Thoracic aorta (tissue), 2 donors: ENCODE results near the gene INSR. TPM values are rescaled to one million over a fixed set of nuclear protein-coding genes. Genes with fewer than 3 reads are reported as not detected.

Experiments
- ATAC-seq: fragments of 150-250 bp; one replicate; pipeline ENCODE4 v1.8.0; 2017; ENCODE audit warnings: low read depth; ENCODE audit not compliant: insufficient number of reproducible peaks, low FRiP score
- DNase-seq: peaks from one replicate; pipeline ENCODE4 v3.0.0-alpha.2; 2020; ENCODE audit warnings: low spot score
- H3K27ac ChIP-seq, 2 donors: fragments of 200-600 bp; sonication (generic); 1 replicate in 1 of 2; 2 replicates in 1 of 2; pipeline ENCODE4 v1.5.1; 2016; ENCODE audit warnings: mild to moderate bottlenecking in 2 of 2, moderate library complexity in 2 of 2
- H3K27me3 ChIP-seq: fragments of 200-600 bp; sonication (generic); replicated peaks from 2 replicates; pipeline ENCODE4 v1.6.0; 2016; ENCODE audit warnings: mild to moderate bottlenecking; ENCODE audit not compliant: insufficient read depth
- H3K36me3 ChIP-seq: fragments of 200-600 bp; sonication (generic); one replicate; pipeline ENCODE4 v1.5.1; 2016
- H3K4me1 ChIP-seq, 2 donors: fragments of 200-600 bp; sonication (generic); 1 replicate in 1 of 2; 2 replicates in 1 of 2; pipeline versions ENCODE4 v1.5.1 to v1.6.0; 2016; ENCODE audit warnings: low read depth in 2 of 2, mild to moderate bottlenecking in 1 of 2; ENCODE audit not compliant: control insufficient read depth in 1 of 2
- H3K4me3 ChIP-seq: fragments of 200-600 bp; sonication (generic); 2 replicates; pipeline ENCODE4 v1.5.1; 2016; ENCODE audit warnings: mild to moderate bottlenecking
- H3K9me3 ChIP-seq: fragments of 200-600 bp; sonication (generic); 2 replicates; pipeline ENCODE4 v1.5.1; 2016
- CTCF ChIP-seq: fragments of 200-600 bp; sonication (generic); IDR thresholded peaks from one replicate; pipeline ENCODE4 v1.5.1; 2019; ENCODE audit warnings: antibody characterized with exemption
- total RNA-seq, 2 donors: library from RNA; depleted of rRNA; stranded (reverse); fragments of >200 nt; gene quantifications; one replicate each; pipeline versions ENCODE4 v1.1.0 to v1.2.3, GENCODE V29; 2016

The INSR gene
- total RNA-seq, 2 donors from 2014 or later = 102 to 116 TPM

DNA sequence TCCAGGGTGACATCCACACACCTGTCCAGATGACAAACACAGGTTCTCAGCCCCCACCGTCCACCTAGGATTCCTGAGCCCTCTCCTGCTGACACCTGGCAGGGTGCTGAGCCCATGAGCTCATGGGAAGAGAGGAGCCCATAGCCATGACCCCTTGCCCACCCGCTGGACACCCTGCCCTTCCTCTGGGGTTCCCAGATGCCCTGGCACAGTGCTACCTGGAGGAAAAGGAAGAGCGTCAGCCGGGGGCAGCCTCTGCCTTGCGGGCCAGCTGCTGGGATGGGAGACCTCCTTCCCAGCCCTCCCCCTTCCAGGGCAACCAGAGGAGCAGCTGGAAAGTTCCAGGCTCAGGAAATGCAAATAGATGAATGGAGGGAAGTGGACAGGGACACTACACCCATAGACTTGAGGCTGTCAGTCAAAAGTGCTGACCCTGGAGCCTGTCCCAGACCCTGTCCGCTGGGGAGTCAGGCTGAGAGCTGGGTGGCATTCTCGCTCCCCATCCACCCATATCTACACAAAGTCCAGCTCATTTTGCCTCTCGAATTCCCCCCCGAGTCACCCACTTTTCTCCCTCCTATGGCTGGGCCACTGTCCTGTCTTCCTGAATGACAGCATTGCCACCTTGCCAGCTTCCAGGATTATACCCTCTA is 42.2 kb upstream of the INSR start:
- H3K4me3 ChIP-seq = no peak overlapping the region
- H3K27ac ChIP-seq = no peak overlapping the region
- no peaks in the 10 kb centered on the region for H3K27me3 ChIP-seq
- H3K9me3 ChIP-seq = no peaks in the 10 kb centered on the region
- ATAC-seq (no peak), DNase-seq (no peak)
- H3K4me1 ChIP-seq = peaks cover 0 to 5% of the 10 kb centered on the region in 2 donors
- no peak for TF ChIP-seq CTCF
- no peaks in the 10 kb centered on the region for H3K36me3 ChIP-seq

- ATAC-seq (no peak), DNase-seq (no peak)
- Histone ChIP-seq H3K27me3 (no peaks in the 10 kb centered on the region), H3K9me3 (no peaks in the 10 kb centered on the region), H3K36me3 (no peaks in the 10 kb centered on the region), H3K27ac (no peak overlapping the region), H3K4me1 (peaks cover 0 to 5% of the 10 kb centered on the region in 2 donors), H3K4me3 (no peak overlapping the region)
- TF ChIP-seq CTCF = no peak
Observed at GRCh38 chr19:7333198-7334118, 39.2 kb upstream of the INSR start.

GRCh38 chr19:7331446-7331845 is 37.2 kb upstream of the INSR start:
- Histone ChIP-seq H3K27me3 (no peaks in the 10 kb centered on the region), H3K9me3 (no peaks in the 10 kb centered on the region), H3K27ac (no peak overlapping the region), H3K4me1 (no peaks in the 10 kb centered on the region), H3K36me3 (no peaks in the 10 kb centered on the region), H3K4me3 (no peak overlapping the region)
- TF ChIP-seq CTCF = no peak
- no peak for DNase-seq
- ATAC-seq = no peak

DNA sequence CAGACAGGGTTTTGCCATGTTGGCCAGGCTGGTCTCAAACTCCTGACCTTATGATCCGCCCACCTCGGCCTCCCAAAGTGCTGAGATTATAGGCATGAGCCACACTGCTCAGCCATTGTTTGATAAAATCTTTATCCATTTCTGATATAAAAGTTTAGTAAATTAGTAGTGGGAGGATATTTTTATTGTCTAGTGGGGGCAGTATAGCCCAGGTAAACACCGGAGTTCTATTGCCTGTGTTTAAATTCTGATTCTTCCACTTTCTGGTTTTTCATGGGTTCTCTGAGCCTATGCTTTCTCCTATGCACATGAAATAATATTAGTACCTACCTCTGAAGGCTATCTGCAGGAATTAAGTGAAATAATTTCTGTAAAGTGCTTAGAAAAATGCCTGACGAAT is 34.4 kb upstream of the INSR start:
- no peak overlapping the region for H3K4me3 ChIP-seq
- no peaks in the 10 kb centered on the region for H3K27me3 ChIP-seq
- TF ChIP-seq CTCF = no peak
- H3K36me3 ChIP-seq = no peaks in the 10 kb centered on the region
- H3K9me3 ChIP-seq = no peaks in the 10 kb centered on the region
- H3K27ac ChIP-seq = no peak overlapping the region
- DNase-seq (no peak), ATAC-seq (no peak)
- H3K4me1 ChIP-seq = no peaks in the 10 kb centered on the region

DNA sequence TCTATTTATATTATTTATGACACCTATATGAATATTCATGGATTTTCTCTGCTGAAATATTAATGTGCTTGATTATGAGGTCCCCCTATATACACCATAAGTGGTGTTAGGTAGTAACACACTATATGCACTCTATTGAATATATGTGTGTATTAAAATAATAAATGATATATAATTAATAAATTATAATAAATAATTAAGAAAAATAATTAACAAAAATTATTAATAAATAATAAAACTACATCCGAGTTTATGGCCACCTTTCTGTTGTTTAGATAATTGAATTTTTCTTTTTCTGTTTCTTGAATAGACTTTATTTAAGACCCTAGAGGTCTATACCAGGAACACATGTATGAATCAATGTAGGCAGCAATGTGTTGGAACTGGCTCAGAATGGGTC is 33.6 kb upstream of the INSR start:
- no peak for DNase-seq
- Histone ChIP-seq H3K27me3 (no peaks in the 10 kb centered on the region), H3K36me3 (no peaks in the 10 kb centered on the region), H3K27ac (no peak overlapping the region), H3K9me3 (no peaks in the 10 kb centered on the region), H3K4me1 (no peaks in the 10 kb centered on the region), H3K4me3 (no peak overlapping the region)
- TF ChIP-seq CTCF = no peak
- ATAC-seq = no peak
